Keratinocyte (primary cell): ENCODE measurements around the gene EDNRA. TPM values are rescaled to one million over a fixed set of nuclear protein-coding genes. Genes with fewer than 3 reads are reported as not detected.

Experiments used
- DNase-seq: peaks from one replicate; pipeline ENCODE4 v3.0.0-alpha.2; 2011; ENCODE audit warnings: low read depth, missing footprints, low spot score
- FAIRE-seq: peaks from 2 replicates; lab custom pipeline; 2011; peaks lifted over from hg19 to GRCh38; lab: Jason Lieb, UNC
- H2AFZ ChIP-seq: 2 replicates; pipeline ENCODE4 v1.6.0; 2012; ENCODE audit warnings: low read length, control low read depth, inconsistent platforms; ENCODE audit not compliant: control insufficient read depth
- H3K27ac ChIP-seq: 2 replicates; pipeline ENCODE4 v1.5.1; 2011; ENCODE audit warnings: low read length; ENCODE audit not compliant: control insufficient read depth, insufficient read depth
- H3K27me3 ChIP-seq: 3 replicates; pipeline ENCODE4 v1.6.0; 2011; ENCODE audit warnings: low read length; ENCODE audit not compliant: control insufficient read depth, insufficient read depth; ENCODE audit errors: extremely low read depth
- H3K36me3 ChIP-seq, 2 experiments: 2 replicates in 1 of 2; 3 replicates in 1 of 2; pipeline ENCODE4 v1.5.1; 2011; ENCODE audit warnings: low read length in 2 of 2, mild to moderate bottlenecking in 1 of 2; ENCODE audit not compliant: control insufficient read depth in 2 of 2, insufficient read depth in 2 of 2; ENCODE audit errors: extremely low read depth in 1 of 2
- H3K4me1 ChIP-seq: 3 replicates; pipeline ENCODE4 v1.5.1; 2011; ENCODE audit warnings: low read length; ENCODE audit not compliant: control insufficient read depth, insufficient read depth; ENCODE audit errors: extremely low read depth
- H3K4me2 ChIP-seq: 3 replicates; pipeline ENCODE4 v1.6.0; 2011; ENCODE audit warnings: low read depth, low read length; ENCODE audit not compliant: control insufficient read depth, insufficient read depth; ENCODE audit errors: extremely low read depth
- H3K4me3 ChIP-seq, 3 experiments: fragments of 200-600 bp in 1 of 3; sonication (generic) in 1 of 3; 2 replicates in 2 of 3; 3 replicates in 1 of 3; pipeline ENCODE4 v1.5.1; 2011 to 2016; ENCODE audit warnings: low read length in 3 of 3, mild to moderate bottlenecking in 3 of 3, control low read depth in 2 of 3, inconsistent platforms in 1 of 3, low read depth in 1 of 3, mixed read lengths in 1 of 3, mixed run types in 1 of 3, moderate library complexity in 1 of 3; ENCODE audit not compliant: control insufficient read depth in 2 of 3, insufficient read depth in 2 of 3; ENCODE audit errors: extremely low read depth in 1 of 3
- H3K79me2 ChIP-seq: 2 replicates; pipeline ENCODE4 v1.6.0; 2012; ENCODE audit warnings: low read length; ENCODE audit not compliant: control insufficient read depth, insufficient read depth
- H3K9ac ChIP-seq: 3 replicates; pipeline ENCODE4 v1.6.0; 2011; ENCODE audit warnings: low read length; ENCODE audit not compliant: control insufficient read depth, insufficient read depth; ENCODE audit errors: extremely low read depth
- H3K9me1 ChIP-seq: 3 replicates; pipeline ENCODE4 v1.6.0; 2011; ENCODE audit warnings: low read length; ENCODE audit not compliant: control insufficient read depth, insufficient read depth; ENCODE audit errors: extremely low read depth
- H3K9me3 ChIP-seq: 2 replicates; pipeline ENCODE4 v1.5.1; 2012; ENCODE audit warnings: low read depth, low read length; ENCODE audit not compliant: control insufficient read depth
- H4K20me1 ChIP-seq: 3 replicates; pipeline ENCODE4 v1.6.0; 2011; ENCODE audit warnings: low read length; ENCODE audit not compliant: control insufficient read depth, insufficient read depth; ENCODE audit errors: extremely low read depth
- CTCF ChIP-seq, 3 experiments: IDR thresholded peaks in 1 of 3; conservative IDR thresholded peaks in 1 of 3; optimal IDR thresholded peaks in 1 of 3; 2 replicates in 2 of 3; 3 replicates in 1 of 3; pipeline versions ENCODE3 to v1.5.1; 2011; ENCODE audit warnings: low read length in 3 of 3, mild to moderate bottlenecking in 3 of 3, moderate library complexity in 2 of 3, control low read depth in 1 of 3, inconsistent platforms in 1 of 3; ENCODE audit not compliant: insufficient read depth in 2 of 3; ENCODE audit errors: extremely low read depth in 1 of 3
- EZH2 ChIP-seq: IDR thresholded peaks from one replicate; pipeline ENCODE4 v1.6.1; 2012; ENCODE audit warnings: inconsistent platforms, mild to moderate bottlenecking, low read length, moderate library complexity
- dilution Hi-C: fragments of 300-500 bp; cut with MboI; formaldehyde crosslinking; loops from one replicate; pipeline ENCODE4 v1.7.0; 2020; ENCODE audit warnings: low sequenced_read_pairs; ENCODE audit not compliant: extremely low pct_ligation_motif_present
- polyA plus RNA-seq, 5 experiments: library from polyadenylated mRNA; depleted of rRNA in 3 of 5; stranded (reverse) in 3 of 5; stranded (forward) in 1 of 5; unstranded in 1 of 5; fragments of >200 nt; gene quantifications; 1 replicate in 1 of 5; 2 replicates in 3 of 5; 3 replicates in 1 of 5; pipeline versions ENCODE4 v1.2.1 to v1.2.3, GENCODE V29; 2011 to 2012; ENCODE audit warnings: missing spikeins in 2 of 5, low read depth in 1 of 5, low replicate concordance in 1 of 5

Gene EDNRA
- polyA plus RNA-seq, 1 donor (not counting 4 experiments of a cell fraction or from before 2014, with no cell fraction given): 7.8 TPM

GRCh38 chr4:147492761-147493160, 11.9 kb downstream of the EDNRA start:
- peaks cover 0 to 4% of the 10 kb centered on the region in 2 experiments for H3K36me3 ChIP-seq
- H3K9me1 ChIP-seq: no peaks in the 10 kb centered on the region
- no peak for TF ChIP-seq EZH2
- H3K79me2 ChIP-seq: no peaks in the 10 kb centered on the region
- peaks cover 11% of the 10 kb centered on the region for H3K4me1 ChIP-seq
- no peaks in the 10 kb centered on the region for H4K20me1 ChIP-seq
- H3K4me3 ChIP-seq: no peak overlapping the region
- DNase-seq: no peak
- dilution Hi-C loops: no loop called here
- H3K9me3 ChIP-seq: no peaks in the 10 kb centered on the region
- peak overlapping the region; percentile 45 for H2AFZ ChIP-seq
- no peak overlapping the region for H3K27ac ChIP-seq
- H3K4me2 ChIP-seq: no peak overlapping the region
- no peaks in the 10 kb centered on the region for H3K27me3 ChIP-seq
- FAIRE-seq: no peak
- H3K9ac ChIP-seq: no peak overlapping the region

GRCh38 chr4:147493307-147493706, 12.4 kb downstream of the EDNRA start:
- no peak for FAIRE-seq
- Histone ChIP-seq H3K27me3 (no peaks in the 10 kb centered on the region), H3K4me1 (peaks cover 17% of the 10 kb centered on the region), H3K4me3 (no peak overlapping the region), H3K9me1 (no peaks in the 10 kb centered on the region), H3K79me2 (no peaks in the 10 kb centered on the region), H3K27ac (no peak overlapping the region), H3K36me3 (no peaks in the 10 kb centered on the region), H3K9me3 (no peaks in the 10 kb centered on the region), H3K4me2 (no peak overlapping the region), H4K20me1 (no peaks in the 10 kb centered on the region), H3K9ac (no peak overlapping the region), H2AFZ (no peak overlapping the region)
- dilution Hi-C loops: no loop called here
- DNase-seq: no peak
- TF ChIP-seq EZH2 (no peak), CTCF (optimal IDR thresholded peaks at IDR 0.05 in 1 of 3, IDR thresholded peaks at IDR 0.05 in 1 of 3, conservative IDR thresholded peaks at IDR 0.05 in 1 of 3; ENCODE audit: extremely low read depth in 1 of 3, insufficient read depth in 2 of 3, low read length in 3 of 3) (no peak)

- TF ChIP-seq EZH2: no peak
- no peak for TF ChIP-seq CTCF (optimal IDR thresholded peaks at IDR 0.05 in 1 of 3, IDR thresholded peaks at IDR 0.05 in 1 of 3, conservative IDR thresholded peaks at IDR 0.05 in 1 of 3; ENCODE audit: extremely low read depth in 1 of 3, insufficient read depth in 2 of 3, low read length in 3 of 3)
Observed at GRCh38 chr4:147494301-147494700, 13.4 kb downstream of the EDNRA start.

More at GRCh38 chr4:147494301-147494700, 13.4 kb downstream of the EDNRA start:
- H3K36me3 ChIP-seq: no peaks in the 10 kb centered on the region
- peaks cover 21% of the 10 kb centered on the region for H3K4me1 ChIP-seq
- H3K4me3 ChIP-seq: no peak overlapping the region
- H3K9me3 ChIP-seq: no peaks in the 10 kb centered on the region
- H3K27ac ChIP-seq: no peak overlapping the region
- no peak overlapping the region for H3K4me2 ChIP-seq
- H3K9me1 ChIP-seq: no peaks in the 10 kb centered on the region
- dilution Hi-C loops: no loop called here
- no peak overlapping the region for H2AFZ ChIP-seq
- H3K79me2 ChIP-seq: no peaks in the 10 kb centered on the region
- no peaks in the 10 kb centered on the region for H4K20me1 ChIP-seq
- H3K27me3 ChIP-seq: no peaks in the 10 kb centered on the region
- DNase-seq: no peak
- peak; percentile 26 for FAIRE-seq
- no peak overlapping the region for H3K9ac ChIP-seq
